ENCODE data around the gene GCNA. TPM values are rescaled to one million over a fixed set of nuclear protein-coding genes. Genes with fewer than 3 reads are reported as not detected.

Gene GCNA
- total and polyA plus RNA-seq, 2 donors (not counting 1 experiment from before 2014, with no cell fraction given) = 0.74 to 2.3 TPM

GRCh38 chrX:71650333-71650969 is 72.2 kb downstream of the GCNA start:
- no peak overlapping the region for H3K4me2 ChIP-seq (ENCODE audit: extremely low read depth, insufficient read depth, low read length)

GRCh38 chrX:71652405-71652804 is 74.2 kb downstream of the GCNA start:
- Histone ChIP-seq H2AFZ (ENCODE audit: low read length) (no peak overlapping the region), H3K9ac (ENCODE audit: insufficient read depth, low read length) (no peak overlapping the region), H3K27me3 (ENCODE audit: control insufficient read depth, insufficient read depth, low read length) (no peaks in the 10 kb centered on the region), H4K20me1 (ENCODE audit: control insufficient read depth, extremely low read depth, insufficient read depth, low read length) (no peaks in the 10 kb centered on the region), H3K4me3 (replicated peaks in 1 of 4; ENCODE audit: control extremely low read depth in 1 of 4, insufficient read depth in 1 of 4, low read depth in 3 of 4, low read length in 4 of 4) (no peak overlapping the region), H3K79me2 (ENCODE audit: control insufficient read depth, insufficient read depth, low read length) (no peaks in the 10 kb centered on the region), H3K27ac (ENCODE audit: insufficient read depth, low read length) (no peak overlapping the region), H3K9me3 (ENCODE audit: control insufficient read depth, insufficient read depth, low read depth, low read length) (no peaks in the 10 kb centered on the region), H3K4me2 (ENCODE audit: extremely low read depth, insufficient read depth, low read length) (no peak overlapping the region), H3K4me1 (ENCODE audit: control insufficient read depth, extremely low read depth, insufficient read depth, low read length) (no peaks in the 10 kb centered on the region), H3K36me3 (ENCODE audit: control insufficient read depth, insufficient read depth, low read length) (no peaks in the 10 kb centered on the region)
- no peak for TF ChIP-seq EZH2 (IDR thresholded peaks at IDR 0.05; ENCODE audit: low read length, missing control alignments)
- TF ChIP-seq CTCF (conservative IDR thresholded peaks at IDR 0.05 in 1 of 2, IDR thresholded peaks at IDR 0.05 in 1 of 2; ENCODE audit: low read depth in 1 of 2, low read length in 2 of 2) = peak; percentile 48 to 56
- DNase-seq (ENCODE audit: low read depth in 2 of 2) = peak; percentile 36 to 57

More at GRCh38 chrX:71650333-71650969, 72.2 kb downstream of the GCNA start:
- no peak overlapping the region for H2AFZ ChIP-seq (ENCODE audit: low read length)
- no peak overlapping the region for H3K27ac ChIP-seq (ENCODE audit: insufficient read depth, low read length)
- no peak overlapping the region for H3K9ac ChIP-seq (ENCODE audit: insufficient read depth, low read length)
- DNase-seq (ENCODE audit: low read depth in 2 of 2) = no peak
- H3K9me3 ChIP-seq (ENCODE audit: control insufficient read depth, insufficient read depth, low read depth, low read length) = no peaks in the 10 kb centered on the region
- H3K4me1 ChIP-seq (ENCODE audit: control insufficient read depth, extremely low read depth, insufficient read depth, low read length) = no peaks in the 10 kb centered on the region
- H3K4me3 ChIP-seq (replicated peaks in 1 of 4; ENCODE audit: control extremely low read depth in 1 of 4, insufficient read depth in 1 of 4, low read depth in 3 of 4, low read length in 4 of 4) = no peak overlapping the region
- H4K20me1 ChIP-seq (ENCODE audit: control insufficient read depth, extremely low read depth, insufficient read depth, low read length) = no peaks in the 10 kb centered on the region
- no peaks in the 10 kb centered on the region for H3K79me2 ChIP-seq (ENCODE audit: control insufficient read depth, insufficient read depth, low read length)
- no peak for TF ChIP-seq EZH2 (IDR thresholded peaks at IDR 0.05; ENCODE audit: low read length, missing control alignments)
- no peak for TF ChIP-seq CTCF (conservative IDR thresholded peaks at IDR 0.05 in 1 of 2, IDR thresholded peaks at IDR 0.05 in 1 of 2; ENCODE audit: low read depth in 1 of 2, low read length in 2 of 2)
- H3K36me3 ChIP-seq (ENCODE audit: control insufficient read depth, insufficient read depth, low read length) = no peaks in the 10 kb centered on the region
- H3K27me3 ChIP-seq (ENCODE audit: control insufficient read depth, insufficient read depth, low read length) = no peaks in the 10 kb centered on the region

GRCh38 chrX:71653344-71653743 is 75.1 kb downstream of the GCNA start:
- Histone ChIP-seq H3K79me2 (ENCODE audit: control insufficient read depth, insufficient read depth, low read length) (no peaks in the 10 kb centered on the region), H3K9ac (ENCODE audit: insufficient read depth, low read length) (no peak overlapping the region), H3K27me3 (ENCODE audit: control insufficient read depth, insufficient read depth, low read length) (no peaks in the 10 kb centered on the region), H3K4me1 (ENCODE audit: control insufficient read depth, extremely low read depth, insufficient read depth, low read length) (no peaks in the 10 kb centered on the region), H2AFZ (ENCODE audit: low read length) (no peak overlapping the region), H3K9me3 (ENCODE audit: control insufficient read depth, insufficient read depth, low read depth, low read length) (no peaks in the 10 kb centered on the region), H3K27ac (ENCODE audit: insufficient read depth, low read length) (no peak overlapping the region), H3K4me2 (ENCODE audit: extremely low read depth, insufficient read depth, low read length) (no peak overlapping the region), H3K36me3 (ENCODE audit: control insufficient read depth, insufficient read depth, low read length) (no peaks in the 10 kb centered on the region), H4K20me1 (ENCODE audit: control insufficient read depth, extremely low read depth, insufficient read depth, low read length) (no peaks in the 10 kb centered on the region), H3K4me3 (replicated peaks in 1 of 4; ENCODE audit: control extremely low read depth in 1 of 4, insufficient read depth in 1 of 4, low read depth in 3 of 4, low read length in 4 of 4) (no peak overlapping the region)
- no peak for DNase-seq (ENCODE audit: low read depth in 2 of 2)
- TF ChIP-seq EZH2 (IDR thresholded peaks at IDR 0.05; ENCODE audit: low read length, missing control alignments) (no peak), CTCF (conservative IDR thresholded peaks at IDR 0.05 in 1 of 2, IDR thresholded peaks at IDR 0.05 in 1 of 2; ENCODE audit: low read depth in 1 of 2, low read length in 2 of 2) (no peak)
